ENCODE measurements around the gene GCSH. TPM values are rescaled to one million over a fixed set of nuclear protein-coding genes. Genes with fewer than 3 reads are reported as not detected.
"Not testable (repeated sequence)": the region's sequence is repeated elsewhere in the genome, so short reads cannot be mapped to it uniquely, and the experiment has no call there.

Gene GCSH
- total RNA-seq, 1 donor from 2014 or later, result 79.2 TPM

DNA sequence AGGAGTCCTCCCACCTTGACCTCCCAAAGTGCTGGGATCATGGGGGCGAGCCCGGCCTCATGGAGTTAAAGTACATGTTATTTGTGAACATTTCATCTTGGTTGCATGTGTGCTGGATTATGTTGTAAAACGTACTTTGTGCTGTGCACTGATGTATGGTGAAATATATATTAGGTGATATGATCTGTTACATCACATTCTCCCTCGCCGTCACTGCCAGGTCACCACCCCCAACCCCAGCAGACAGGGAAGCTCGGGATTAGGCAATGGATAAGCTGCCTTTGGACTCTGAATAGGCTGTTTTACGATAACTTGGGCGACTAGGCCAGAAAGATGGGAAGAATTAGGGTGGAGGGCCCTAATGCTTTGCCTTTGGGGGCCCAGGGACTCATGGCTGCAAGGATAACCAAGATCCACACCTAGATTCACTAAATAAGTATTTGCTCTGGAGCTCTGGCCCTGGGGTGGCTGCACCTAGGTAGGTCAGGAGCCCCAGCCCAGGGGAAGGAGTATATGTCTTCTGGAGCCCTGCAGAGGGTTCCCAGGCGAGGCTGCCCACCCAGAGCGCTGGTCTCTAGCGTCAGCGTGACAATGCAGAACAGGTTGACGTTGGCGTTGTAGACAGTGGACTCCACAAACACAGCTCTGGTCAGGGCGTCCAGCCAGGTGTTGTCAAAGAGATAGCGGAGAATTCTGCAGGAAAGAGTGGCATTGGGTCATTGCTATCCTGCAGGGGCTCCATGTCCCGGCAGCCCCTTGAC, 27.1 kb upstream of the GCSH start:
- no peak for TF ChIP-seq CTCF (conservative IDR thresholded peaks at IDR 0.05)

GRCh38 chr16:81121474-81121990, 25.3 kb upstream of the GCSH start:
- no peak overlapping the region for H3K4me3 Mint-ChIP-seq
- H3K9me3 Mint-ChIP-seq, result no peaks in the 10 kb centered on the region
- no peaks in the 10 kb centered on the region for H3K27me3 Mint-ChIP-seq (ENCODE audit: low read depth)

More for the DNA sequence above, 27.1 kb upstream of the GCSH start:
- Mint-ChIP-seq H3K4me3 (no peak overlapping the region), H3K36me3 (ENCODE audit: low read depth) (no peaks in the 10 kb centered on the region), H3K4me1 (peaks cover 4% of the 10 kb centered on the region), H3K27ac (ENCODE audit: unreplicated experiment) (no peak overlapping the region), H3K27me3 (ENCODE audit: low read depth) (peaks cover 2% of the 10 kb centered on the region), H3K9me3 (no peaks in the 10 kb centered on the region)
- DNase-seq (ENCODE audit: low read depth, low spot score), result no peak

DNA sequence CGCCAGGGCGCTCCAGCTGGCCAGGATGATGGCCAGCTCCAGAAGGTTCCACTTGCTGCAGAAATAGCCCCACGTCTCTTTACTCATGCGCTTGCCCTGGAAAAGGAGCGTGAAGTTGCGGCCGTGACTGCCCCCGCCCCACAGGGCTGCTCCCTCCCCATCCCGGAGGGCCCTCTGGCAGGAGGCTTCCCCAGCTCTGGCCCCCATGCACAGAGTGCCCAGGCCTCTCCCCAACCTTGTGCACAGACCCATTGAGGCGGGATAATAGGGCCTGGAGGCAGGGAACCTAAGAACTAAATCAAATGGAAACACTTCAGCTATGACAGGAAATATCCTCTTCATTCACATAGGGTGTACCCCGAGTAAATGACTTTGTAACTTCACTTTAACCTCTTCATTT, 21.2 kb upstream of the GCSH start:
- Mint-ChIP-seq H3K36me3 (ENCODE audit: low read depth) (no peaks in the 10 kb centered on the region), H3K4me3 (no peak overlapping the region), H3K27me3 (ENCODE audit: low read depth) (no peaks in the 10 kb centered on the region), H3K4me1 (peaks cover 4% of the 10 kb centered on the region), H3K27ac (ENCODE audit: unreplicated experiment) (no peak overlapping the region), H3K9me3 (no peaks in the 10 kb centered on the region)
- TF ChIP-seq CTCF (conservative IDR thresholded peaks at IDR 0.05), result no peak
- no peak for DNase-seq (ENCODE audit: low read depth, low spot score)

More at GRCh38 chr16:81121474-81121990, 25.3 kb upstream of the GCSH start:
- Mint-ChIP-seq H3K27ac (ENCODE audit: unreplicated experiment) (no peak overlapping the region), H3K4me1 (peaks cover 4% of the 10 kb centered on the region), H3K36me3 (ENCODE audit: low read depth) (no peaks in the 10 kb centered on the region)
- DNase-seq (ENCODE audit: low read depth, low spot score), result no peak
- no peak for TF ChIP-seq CTCF (conservative IDR thresholded peaks at IDR 0.05)

DNA sequence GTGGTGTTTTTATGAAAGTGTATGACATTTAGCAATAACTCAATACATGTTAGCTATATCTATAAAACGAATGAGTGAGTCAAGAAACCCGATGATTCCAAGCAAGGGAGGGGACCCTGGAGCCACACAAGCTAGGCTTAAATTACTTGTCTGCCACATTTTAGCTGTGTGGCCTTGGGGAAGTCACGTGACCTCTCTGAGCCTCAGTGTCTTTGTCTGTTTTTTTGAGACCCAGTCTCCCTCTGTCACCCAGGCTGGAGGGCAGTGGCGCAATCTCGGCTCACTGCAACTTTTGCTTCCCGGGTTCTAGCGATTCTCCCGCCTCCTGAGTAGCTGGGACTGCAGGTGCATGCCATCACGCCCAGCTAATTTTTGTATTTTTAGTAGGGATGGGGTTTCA, 20.1 kb upstream of the GCSH start:
- Mint-ChIP-seq H3K4me1 (peaks cover 4% of the 10 kb centered on the region), H3K36me3 (ENCODE audit: low read depth) (no peaks in the 10 kb centered on the region), H3K4me3 (no peak overlapping the region), H3K27ac (ENCODE audit: unreplicated experiment) (no peak overlapping the region), H3K27me3 (ENCODE audit: low read depth) (no peaks in the 10 kb centered on the region), H3K9me3 (no peaks in the 10 kb centered on the region)
- no peak for DNase-seq (ENCODE audit: low read depth, low spot score)
- no peak for TF ChIP-seq CTCF (conservative IDR thresholded peaks at IDR 0.05)

DNA sequence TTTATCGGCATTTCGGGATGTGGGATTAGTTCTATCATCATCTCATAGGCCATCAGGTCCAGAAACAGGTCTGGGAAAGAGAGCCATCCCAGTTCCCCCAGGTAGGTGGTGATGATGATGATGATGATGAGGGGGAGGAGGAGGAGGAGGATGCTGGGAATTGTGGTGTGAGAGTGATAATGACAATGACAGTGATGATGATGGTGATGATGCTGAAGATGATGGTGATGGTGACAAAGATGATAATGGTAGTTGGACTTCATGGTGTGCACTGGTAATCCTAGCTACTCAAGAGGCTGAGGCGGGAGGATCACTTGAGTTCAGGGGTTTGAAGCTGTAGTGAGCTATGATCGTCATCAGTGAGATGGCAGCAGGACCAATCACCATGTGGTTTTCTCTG, 16.3 kb upstream of the GCSH start:
- Mint-ChIP-seq H3K9me3 (no peaks in the 10 kb centered on the region), H3K4me3 (no peak overlapping the region)
- DNase-seq (ENCODE audit: low read depth, low spot score), result no peak

DNA sequence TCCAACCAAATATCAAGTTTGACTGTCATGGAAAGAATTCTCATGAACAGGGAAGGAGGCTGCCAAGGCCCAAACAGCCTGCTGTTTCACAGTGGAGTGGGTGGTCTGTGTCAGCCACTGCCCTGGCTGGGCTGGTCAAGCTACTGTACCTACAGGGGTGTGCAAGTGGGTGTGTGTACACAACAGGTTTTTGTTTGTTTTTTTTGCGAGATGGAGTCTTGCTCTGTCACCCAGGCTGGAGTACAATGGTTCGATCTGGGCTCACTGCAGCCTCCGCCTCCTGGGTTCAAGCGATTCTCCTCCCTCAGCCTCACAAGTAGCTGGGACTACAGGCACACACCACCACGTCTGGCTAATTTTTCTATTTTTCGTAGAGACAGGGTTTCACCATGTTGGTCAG, 13.1 kb upstream of the GCSH start:
- DNase-seq (ENCODE audit: low read depth, low spot score); H3K4me3 Mint-ChIP-seq; H3K9me3 Mint-ChIP-seq; H3K27me3 Mint-ChIP-seq (ENCODE audit: low read depth); H3K27ac Mint-ChIP-seq (ENCODE audit: unreplicated experiment); H3K36me3 Mint-ChIP-seq (ENCODE audit: low read depth): not testable (repeated sequence)
- H3K4me1 Mint-ChIP-seq, result peaks cover 14% of the 10 kb centered on the region

More for the DNA sequence above, 16.3 kb upstream of the GCSH start:
- TF ChIP-seq CTCF (conservative IDR thresholded peaks at IDR 0.05), result no peak
- no peak overlapping the region for H3K27ac Mint-ChIP-seq (ENCODE audit: unreplicated experiment)
- H3K36me3 Mint-ChIP-seq (ENCODE audit: low read depth), result no peaks in the 10 kb centered on the region
- peaks cover 5% of the 10 kb centered on the region for H3K4me1 Mint-ChIP-seq
- H3K27me3 Mint-ChIP-seq (ENCODE audit: low read depth), result no peaks in the 10 kb centered on the region

Measured in neural crest cell (in vitro differentiated cells).